ENCODE results near the gene HOXA9.

DNA sequence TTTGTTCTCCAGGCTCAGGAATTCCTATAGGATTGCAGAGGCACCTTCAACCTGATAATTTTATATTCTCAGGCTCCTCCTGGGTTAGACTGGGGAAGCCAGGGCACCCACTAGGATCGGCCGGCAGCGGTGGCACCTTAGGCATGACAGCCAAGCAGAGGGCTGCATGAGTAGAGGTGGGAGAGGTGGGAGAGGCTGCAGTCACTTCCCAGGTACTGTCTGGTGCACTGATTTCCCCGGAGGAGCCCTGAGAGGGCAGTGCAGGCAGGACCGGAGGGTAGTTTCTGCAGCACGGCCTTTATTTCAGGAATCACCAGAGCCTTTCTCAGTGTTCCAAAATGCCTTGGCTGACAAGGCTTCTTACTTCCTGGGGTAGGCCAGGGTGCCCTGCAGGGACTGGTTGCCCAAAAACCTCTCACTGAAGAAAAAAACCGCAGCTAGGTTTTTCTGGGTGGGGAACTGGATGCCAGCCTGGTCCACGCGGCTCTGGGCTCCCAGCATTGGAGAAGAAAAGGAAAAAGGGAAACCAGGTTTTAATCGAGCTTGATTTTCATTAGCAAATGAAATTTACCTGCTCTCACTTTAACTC is 38.1 kb upstream of the HOXA9 start:
- TF ChIP-seq, protein P1, sequence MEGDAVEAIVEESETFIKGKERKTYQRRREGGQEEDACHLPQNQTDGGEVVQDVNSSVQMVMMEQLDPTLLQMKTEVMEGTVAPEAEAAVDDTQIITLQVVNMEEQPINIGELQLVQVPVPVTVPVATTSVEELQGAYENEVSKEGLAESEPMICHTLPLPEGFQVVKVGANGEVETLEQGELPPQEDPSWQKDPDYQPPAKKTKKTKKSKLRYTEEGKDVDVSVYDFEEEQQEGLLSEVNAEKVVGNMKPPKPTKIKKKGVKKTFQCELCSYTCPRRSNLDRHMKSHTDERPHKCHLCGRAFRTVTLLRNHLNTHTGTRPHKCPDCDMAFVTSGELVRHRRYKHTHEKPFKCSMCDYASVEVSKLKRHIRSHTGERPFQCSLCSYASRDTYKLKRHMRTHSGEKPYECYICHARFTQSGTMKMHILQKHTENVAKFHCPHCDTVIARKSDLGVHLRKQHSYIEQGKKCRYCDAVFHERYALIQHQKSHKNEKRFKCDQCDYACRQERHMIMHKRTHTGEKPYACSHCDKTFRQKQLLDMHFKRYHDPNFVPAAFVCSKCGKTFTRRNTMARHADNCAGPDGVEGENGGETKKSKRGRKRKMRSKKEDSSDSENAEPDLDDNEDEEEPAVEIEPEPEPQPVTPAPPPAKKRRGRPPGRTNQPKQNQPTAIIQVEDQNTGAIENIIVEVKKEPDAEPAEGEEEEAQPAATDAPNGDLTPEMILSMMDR (IDR thresholded peaks at IDR 0.05) = no peak
- TF ChIP-seq EP300 (IDR thresholded peaks at IDR 0.05) (no peak), POLR2AphosphoS5 (IDR thresholded peaks at IDR 0.05) (no peak)

Measured in sigmoid colon (tissue), 4 donors.